ENCODE data around the gene PLCD1.

GRCh38 chr3:37991109-37991508 is 38.3 kb downstream of the PLCD1 start:
- no peak for TF ChIP-seq POLR2AphosphoS5 (IDR thresholded peaks at IDR 0.05; ENCODE audit: low read depth, low read length)
- no peak for TF ChIP-seq TAF1 (IDR thresholded peaks at IDR 0.05; ENCODE audit: borderline replicate concordance, low read depth, low read length)
- no peak for TF ChIP-seq POLR2A (IDR thresholded peaks at IDR 0.05; ENCODE audit: low read depth, low read length)
